SK-N-SH (cell line): ENCODE data around the gene SLCO2A1. TPM values are rescaled to one million over a fixed set of nuclear protein-coding genes. Genes with fewer than 3 reads are reported as not detected.

ENCODE experiments used
- CTCF ChIA-PET: fragments of 300-600, 350-600 bp; formaldehyde crosslinking; extraction: SDS; loops from one replicate; lab custom pipeline; 2021; lab: Yijun Ruan, JAX
- POLR2A ChIA-PET: fragments of 350-600 bp; sonication (Branson Sonifier 250); formaldehyde crosslinking; extraction: SDS; loops from one replicate; lab custom pipeline; 2020; ENCODE audit warnings: antibody characterized with exemption, inconsistent platforms; lab: Yijun Ruan, JAX
- DNase-seq: peaks from one replicate; pipeline ENCODE4 v3.0.0; 2012
- H2AFZ ChIP-seq: fragments of 200-600 bp; sonication (generic); 2 replicates; pipeline ENCODE4 v1.8.1; 2016; ENCODE audit warnings: antibody characterized with exemption, mild to moderate bottlenecking, low read depth
- H3F3A ChIP-seq: fragments of 200-600 bp; sonication (generic); replicated peaks from 2 replicates; pipeline ENCODE3; 2016; ENCODE audit warnings: antibody characterized with exemption, mild to moderate bottlenecking; ENCODE audit not compliant: insufficient read depth
- H3K27ac ChIP-seq, 2 experiments: fragments of 200-500 bp in 1 of 2; fragments of 200-600 bp in 1 of 2; sonication (Bioruptor generic) in 1 of 2; sonication (generic), shearing (Covaris generic) in 1 of 2; 2 replicates each; pipeline versions ENCODE4 v1.5.1 to v1.6.1; 2014 to 2016; ENCODE audit warnings: low read depth in 2 of 2, inconsistent platforms in 1 of 2, low read length in 1 of 2, mild to moderate bottlenecking in 1 of 2, mixed read lengths in 1 of 2
- H3K27me3 ChIP-seq: fragments of 200-600 bp; sonication (generic), shearing (Covaris generic); 2 replicates; pipeline ENCODE4 v1.6.1; 2016; ENCODE audit warnings: mixed run types; ENCODE audit not compliant: insufficient read depth
- H3K36me3 ChIP-seq, 2 experiments: fragments of 200-500 bp in 1 of 2; fragments of 200-600 bp in 1 of 2; sonication (Bioruptor generic) in 1 of 2; sonication (generic) in 1 of 2; replicated peaks in 1 of 2; 2 replicates each; pipeline versions ENCODE3 to v1.5.1; 2014 to 2016; ENCODE audit warnings: low read length in 1 of 2, mild to moderate bottlenecking in 1 of 2; ENCODE audit not compliant: insufficient read depth in 2 of 2, control insufficient read depth in 1 of 2
- H3K4me1 ChIP-seq, 2 experiments: fragments of 200-500 bp in 1 of 2; fragments of 200-600 bp in 1 of 2; sonication (Bioruptor generic) in 1 of 2; sonication (generic), shearing (Covaris generic) in 1 of 2; 2 replicates each; pipeline versions ENCODE4 v1.5.1 to v1.6.1; 2014 to 2016; ENCODE audit warnings: low read depth in 1 of 2, low read length in 1 of 2, mixed run types in 1 of 2; ENCODE audit not compliant: insufficient read depth in 2 of 2, control insufficient read depth in 1 of 2
- H3K4me2 ChIP-seq: fragments of 200-600 bp; sonication (generic), shearing (Covaris generic); 2 replicates; pipeline ENCODE4 v1.6.1; 2017; ENCODE audit warnings: mixed run types
- H3K4me3 ChIP-seq, 2 experiments: fragments of 200-500 bp in 1 of 2; fragments of 200-600 bp in 1 of 2; sonication (Bioruptor generic) in 1 of 2; sonication (generic), shearing (Covaris generic) in 1 of 2; 2 replicates each; pipeline versions ENCODE4 v1.5.1 to v1.8.1; 2014 to 2016; ENCODE audit warnings: low read depth in 2 of 2, inconsistent platforms in 1 of 2, low read length in 1 of 2, mild to moderate bottlenecking in 1 of 2, mixed read lengths in 1 of 2, moderate library complexity in 1 of 2
- H3K79me2 ChIP-seq: fragments of 200-600 bp; sonication (generic); 2 replicates; pipeline ENCODE4 v1.8.1; 2017; ENCODE audit warnings: mild to moderate bottlenecking; ENCODE audit not compliant: insufficient read depth
- H3K9ac ChIP-seq: fragments of 200-600 bp; sonication (generic); 2 replicates; pipeline ENCODE4 v1.6.1; 2017; ENCODE audit warnings: mixed run types
- H3K9me2 ChIP-seq: fragments of 200-600 bp; sonication (generic); 2 replicates; pipeline ENCODE4 v1.6.1; 2017; ENCODE audit warnings: mixed run types
- H3K9me3 ChIP-seq: fragments of 200-600 bp; sonication (generic); 2 replicates; pipeline ENCODE4 v1.6.1; 2017; ENCODE audit warnings: mixed run types, mild to moderate bottlenecking, moderate library complexity
- H4K20me1 ChIP-seq: fragments of 200-600 bp; sonication (generic); 2 replicates; pipeline ENCODE4 v1.6.1; 2017; ENCODE audit warnings: mild to moderate bottlenecking, mixed run types; ENCODE audit not compliant: insufficient read depth
- CTCF ChIP-seq: fragments of 200-600 bp; sonication (generic); IDR thresholded peaks from 2 replicates; pipeline ENCODE4 v1.6.1; 2017; ENCODE audit warnings: antibody characterized with exemption, mild to moderate bottlenecking, moderate library complexity
- EP300 ChIP-seq, 2 experiments: IDR thresholded peaks; 2 replicates each; pipeline versions ENCODE4 v1.4.0 to v1.6.1; 2012; ENCODE audit warnings: borderline replicate concordance in 1 of 2, low read depth in 1 of 2, low read length in 1 of 2
- FOSL2 ChIP-seq: IDR thresholded peaks from 2 replicates; pipeline ENCODE4 v1.4.0; 2012; ENCODE audit warnings: low read depth, mild to moderate bottlenecking, moderate library complexity, borderline replicate concordance
- FOXM1 ChIP-seq: IDR thresholded peaks from 2 replicates; pipeline ENCODE4 v1.4.0; 2012; ENCODE audit warnings: low read depth, mild to moderate bottlenecking
- GABPA ChIP-seq: IDR thresholded peaks from 2 replicates; pipeline ENCODE4 v1.4.0; 2012; ENCODE audit warnings: low read depth, mild to moderate bottlenecking
- IRF3 ChIP-seq: fragments of 150-350 bp; IDR thresholded peaks from 2 replicates; pipeline ENCODE4 v1.6.1; 2016; ENCODE audit warnings: mild to moderate bottlenecking, low read depth, low read length
- MAX ChIP-seq: IDR thresholded peaks from 2 replicates; pipeline ENCODE4 v1.4.0; 2012; ENCODE audit warnings: low read depth
- NFIC ChIP-seq: IDR thresholded peaks from 2 replicates; pipeline ENCODE4 v1.4.0; 2012; ENCODE audit warnings: borderline replicate concordance
- RAD21 ChIP-seq: IDR thresholded peaks from 2 replicates; pipeline ENCODE4 v1.6.1; 2012; ENCODE audit warnings: mild to moderate bottlenecking, low read length
- REST ChIP-seq: IDR thresholded peaks from 2 replicates; pipeline ENCODE4 v1.6.1; 2012; ENCODE audit warnings: mild to moderate bottlenecking, low read depth, low read length, moderate library complexity
- TCF12 ChIP-seq: IDR thresholded peaks from 2 replicates; pipeline ENCODE4 v1.4.0; 2012
- USF1 ChIP-seq: IDR thresholded peaks from 2 replicates; pipeline ENCODE4 v1.4.0; 2012; ENCODE audit warnings: low read depth, borderline replicate concordance
- YY1 ChIP-seq: IDR thresholded peaks from 2 replicates; pipeline ENCODE4 v1.4.0; 2012; ENCODE audit warnings: low read depth, mild to moderate bottlenecking
- ZBTB33 ChIP-seq: IDR thresholded peaks from 2 replicates; pipeline ENCODE4 v1.4.0; 2012; ENCODE audit warnings: low read depth, borderline replicate concordance
- WGBS: methylation state at CpG from one replicate; pipeline ENCODE4 v1.1.6; 2017; ENCODE audit warnings: low lambda C conversion rate; 5-methylcytosine and 5-hydroxymethylcytosine counted together
- polyA plus RNA-seq, 3 experiments: library from polyadenylated mRNA; depleted of rRNA; stranded (reverse); fragments of >200 nt; gene quantifications; 2 replicates each; pipeline ENCODE4 v1.2.3, GENCODE V29; 2012

SLCO2A1 gene
- polyA plus RNA-seq, 1 of the 3 experiments (the other 2 are of a cell fraction), result 9.3 TPM

- Histone ChIP-seq H3K9me3 (no peaks in the 10 kb centered on the region), H3K4me3 (no peak overlapping the region), H3K79me2 (no peaks in the 10 kb centered on the region), H4K20me1 (no peaks in the 10 kb centered on the region), H3K9me2 (no peaks in the 10 kb centered on the region), H3K27me3 (no peaks in the 10 kb centered on the region), H2AFZ (no peak overlapping the region), H3K36me3 (no peaks in the 10 kb centered on the region), H3K4me2 (no peak overlapping the region), H3F3A (no peaks in the 10 kb centered on the region), H3K4me1 (no peaks in the 10 kb centered on the region), H3K9ac (no peak overlapping the region), H3K27ac (no peak overlapping the region)
- 90% methylated on average over 8 of the region's 8 CpGs for WGBS
- CTCF ChIA-PET, result no interaction called here
- POLR2A ChIA-PET, result no interaction called here
- no peak for DNase-seq
- TF ChIP-seq TCF12, result no peak
- TF ChIP-seq, all 33 proteins: peak for 0
These were observed 6.1 kb upstream of the SLCO2A1 start for GRCh38 chr3:134035836-134036235.

- Histone ChIP-seq H4K20me1 (no peaks in the 10 kb centered on the region), H3K4me2 (no peak overlapping the region), H3K9me2 (no peaks in the 10 kb centered on the region), H3K4me1 (peaks cover 0 to 2% of the 10 kb centered on the region in 2 experiments; a peak in 1 of 4 replicates), H3K9ac (no peak overlapping the region), H3K79me2 (no peaks in the 10 kb centered on the region), H3K36me3 (no peaks in the 10 kb centered on the region), H3K27me3 (no peaks in the 10 kb centered on the region), H3K9me3 (no peaks in the 10 kb centered on the region), H2AFZ (no peak overlapping the region), H3K4me3 (no peak overlapping the region), H3F3A (no peaks in the 10 kb centered on the region), H3K27ac (no peak overlapping the region)
- CTCF ChIA-PET, result no interaction called here
- 80% methylated on average over 6 of the region's 6 CpGs for WGBS
- DNase-seq, result no peak
- TF ChIP-seq FOSL2 (no peak), EP300 (IDR thresholded peaks at IDR 0.05; ENCODE audit: borderline replicate concordance in 1 of 2, low read depth in 1 of 2, low read length in 1 of 2) (no peak), USF1 (no peak), IRF3 (no peak), REST (no peak), YY1 (no peak), GABPA (no peak), FOXM1 (no peak), CTCF (no peak), ZBTB33 (no peak), NFIC (no peak), RAD21 (no peak), MAX (no peak)
- POLR2A ChIA-PET, result no interaction called here
These were observed 4.5 kb upstream of the SLCO2A1 start for GRCh38 chr3:134034005-134034785.
